Omental fat pad (tissue), 4 donors: ENCODE data around the gene FRAS1. TPM values are rescaled to one million over a fixed set of nuclear protein-coding genes. Genes with fewer than 3 reads are reported as not detected.
"Not testable (repeated sequence)": the region's sequence is repeated elsewhere in the genome, so short reads cannot be mapped to it uniquely, and the experiment has no call there.

ENCODE experiments used
- ATAC-seq: fragments of 150-250 bp; one replicate; pipeline ENCODE4 v1.9.1; 2016; ENCODE audit warnings: mild to moderate bottlenecking, moderate library complexity; ENCODE audit not compliant: low FRiP score
- DNase-seq: peaks from one replicate; pipeline ENCODE4 v3.0.0-alpha.2; 2019; ENCODE audit warnings: low spot score
- CTCF ChIP-seq, 3 donors: fragments of 450-650 bp; IDR thresholded peaks; one replicate each; pipeline ENCODE4 v1.5.1; 2016 to 2017; ENCODE audit warnings: antibody characterized with exemption in 3 of 3, mild to moderate bottlenecking in 3 of 3, moderate library complexity in 2 of 3
- total RNA-seq, 4 donors: library from RNA; depleted of rRNA; stranded (reverse); fragments of >200 nt; gene quantifications; one replicate each; pipeline ENCODE4 v1.1.0, GENCODE V29; 2016

The FRAS1 gene
- total RNA-seq, result 10 to 100 TPM in 2 of 4 donors, 1 to 10 TPM in 1, under 1 TPM in 1; 0.47 to 40.5 (median 7.7) TPM

GRCh38 chr4:78057135-78057599 is at the start of gene FRAS1:
Gene FRAS1, plus strand, starts transcription at chr4:78057323. Its CDS starts 687 bp downstream, at chr4:78058010.
- no peak for DNase-seq
- no peak for TF ChIP-seq CTCF (IDR thresholded peaks at IDR 0.05)

GRCh38 chr4:78011003-78011402 is 46.1 kb upstream of the FRAS1 start:
- ATAC-seq, DNase-seq: not testable (repeated sequence)

More at GRCh38 chr4:78057135-78057599, at the start of gene FRAS1:
- peak; percentile 45 for ATAC-seq

- no peak for TF ChIP-seq CTCF (IDR thresholded peaks at IDR 0.05)
- DNase-seq, result no peak
- no peak for ATAC-seq
Observed at GRCh38 chr4:78014889-78015886, 41.9 kb upstream of the FRAS1 start.

- no peak for TF ChIP-seq CTCF (IDR thresholded peaks at IDR 0.05)
- DNase-seq (no peak), ATAC-seq (no peak)
Observed at GRCh38 chr4:78018271-78019049, 38.7 kb upstream of the FRAS1 start.

GRCh38 chr4:78019414-78019813 is 37.7 kb upstream of the FRAS1 start:
- ATAC-seq (no peak), DNase-seq (no peak)
- no peak for TF ChIP-seq CTCF (IDR thresholded peaks at IDR 0.05)

- ATAC-seq (no peak), DNase-seq (no peak)
- TF ChIP-seq CTCF (IDR thresholded peaks at IDR 0.05), result no peak
Observed at GRCh38 chr4:78020677-78021076, 36.4 kb upstream of the FRAS1 start.

- no peak for DNase-seq
- TF ChIP-seq CTCF (IDR thresholded peaks at IDR 0.05), result no peak
- ATAC-seq, result no peak
Observed at GRCh38 chr4:78022517-78022916, 34.6 kb upstream of the FRAS1 start.
